Endothelial cell of umbilical vein (primary cell): ENCODE measurements around the gene AADACL2. TPM values are rescaled to one million over a fixed set of nuclear protein-coding genes. Genes with fewer than 3 reads are reported as not detected.

Source experiments
- BruUV-seq: library from RNA; stranded (reverse); fragments of 400-500 nt; replicated peaks from 2 replicates; lab custom pipeline; 2021; lab: Mats Ljungman, UMichigan
- CTCF ChIA-PET: fragments of 300-600, 350-600 bp; sonication (Branson Sonifier 250); formaldehyde crosslinking; loops from one replicate; lab custom pipeline; 2021; ENCODE audit warnings: antibody characterized with exemption, inconsistent platforms; lab: Charles Lee
- POLR2A ChIA-PET: fragments of 300-600, 350-600 bp; sonication (Branson Sonifier 250); formaldehyde crosslinking; loops from one replicate; lab custom pipeline; 2021; ENCODE audit warnings: antibody characterized with exemption, inconsistent platforms; lab: Charles Lee
- DNase-seq: peaks from one replicate; pipeline ENCODE4 v3.0.0-alpha.2; 2011; ENCODE audit warnings: low read depth, low spot score
- FAIRE-seq: peaks from 2 replicates; lab custom pipeline; 2011; peaks lifted over from hg19 to GRCh38; lab: Jason Lieb, UNC
- H2AFZ ChIP-seq: 2 replicates; pipeline ENCODE4 v1.6.0; 2012; ENCODE audit warnings: low read depth, low read length, control low read depth, inconsistent platforms
- H3K27ac ChIP-seq: 2 replicates; pipeline ENCODE4 v1.5.1; 2011; ENCODE audit warnings: low read depth, mild to moderate bottlenecking, control low read depth, low read length, moderate library complexity; ENCODE audit not compliant: insufficient read depth
- H3K27me3 ChIP-seq, 2 experiments: 2 replicates each; pipeline versions ENCODE4 v1.6.0 to v1.6.1; 2011; ENCODE audit warnings: low read length in 2 of 2, mixed read lengths in 1 of 2; ENCODE audit not compliant: control insufficient read depth in 2 of 2, insufficient read depth in 2 of 2
- H3K36me3 ChIP-seq, 2 experiments: 2 replicates in 1 of 2; 3 replicates in 1 of 2; pipeline ENCODE4 v1.5.1; 2011; ENCODE audit warnings: low read length in 2 of 2, mild to moderate bottlenecking in 1 of 2, moderate library complexity in 1 of 2; ENCODE audit not compliant: control insufficient read depth in 2 of 2, insufficient read depth in 2 of 2; ENCODE audit errors: extremely low read depth in 1 of 2
- H3K4me1 ChIP-seq: 3 replicates; pipeline ENCODE4 v1.5.1; 2011; ENCODE audit warnings: mild to moderate bottlenecking, low read length; ENCODE audit not compliant: control insufficient read depth, insufficient read depth; ENCODE audit errors: extremely low read depth
- H3K4me2 ChIP-seq: 2 replicates; pipeline ENCODE4 v1.6.1; 2011; ENCODE audit warnings: low read length, control low read depth, mixed read lengths; ENCODE audit not compliant: insufficient read depth
- H3K4me3 ChIP-seq, 3 experiments: fragments of 200-600 bp in 1 of 3; sonication (generic), shearing (Covaris generic) in 1 of 3; replicated peaks in 1 of 3; 2 replicates each; pipeline ENCODE4 v1.5.1; 2011 to 2016; ENCODE audit warnings: control low read depth in 3 of 3, low read length in 3 of 3, mild to moderate bottlenecking in 2 of 3, inconsistent platforms in 1 of 3, low read depth in 1 of 3, moderate library complexity in 1 of 3; ENCODE audit not compliant: insufficient read depth in 1 of 3
- H3K79me2 ChIP-seq: 2 replicates; pipeline ENCODE4 v1.6.0; 2012; ENCODE audit warnings: low read length, inconsistent platforms; ENCODE audit not compliant: control insufficient read depth, insufficient read depth
- H3K9ac ChIP-seq: replicated peaks from 2 replicates; pipeline ENCODE3; 2011; ENCODE audit warnings: low read length, control low read depth; ENCODE audit not compliant: insufficient read depth; ENCODE audit errors: extremely low read depth
- H3K9me1 ChIP-seq: replicated peaks from 3 replicates; pipeline ENCODE4 v1.6.0; 2011; ENCODE audit warnings: mild to moderate bottlenecking, low read length; ENCODE audit not compliant: control insufficient read depth, insufficient read depth; ENCODE audit errors: extremely low read depth
- H3K9me3 ChIP-seq: replicated peaks from 2 replicates; pipeline ENCODE4 v1.5.1; 2012; ENCODE audit warnings: low read length, inconsistent platforms; ENCODE audit not compliant: control insufficient read depth, insufficient read depth
- H4K20me1 ChIP-seq: replicated peaks from 2 replicates; pipeline ENCODE3; 2011; ENCODE audit warnings: mild to moderate bottlenecking, low read length; ENCODE audit not compliant: control insufficient read depth, insufficient read depth; ENCODE audit errors: extremely low read depth
- GATA2 ChIP-seq: IDR thresholded peaks from 2 replicates; pipeline ENCODE4 v1.7.0; 2011; ENCODE audit warnings: low read depth, mild to moderate bottlenecking, moderate library complexity, mixed read lengths, low read length; ENCODE audit not compliant: insufficient read length, insufficient read depth
- MAX ChIP-seq: IDR thresholded peaks from 2 replicates; pipeline ENCODE4 v1.6.1; 2011; ENCODE audit not compliant: insufficient read depth, insufficient read length
- MYC ChIP-seq: IDR thresholded peaks from one replicate; pipeline ENCODE4 v1.6.1; 2011; ENCODE audit warnings: mild to moderate bottlenecking, low read depth, low read length
- POLR2AphosphoS5 ChIP-seq: IDR thresholded peaks from 2 replicates; pipeline ENCODE4 v1.6.1; 2012; ENCODE audit warnings: low read depth, mild to moderate bottlenecking, control low read depth, low read length, moderate library complexity; ENCODE audit not compliant: insufficient read depth
- dilution Hi-C: fragments of 300-500 bp; cut with MboI; formaldehyde crosslinking; loops from one replicate; pipeline ENCODE4 v1.15.0; 2019; ENCODE audit warnings: low sequenced_read_pairs; ENCODE audit not compliant: extremely low pct_ligation_motif_present
- intact Hi-C: fragments of 100-400 bp; cut with micrococcal nuclease; formaldehyde crosslinking; loops from one replicate; pipeline ENCODE4 v1.10.0; 2022
- polyA plus RNA-seq, 4 experiments: library from polyadenylated mRNA; depleted of rRNA in 3 of 4; stranded (reverse) in 3 of 4; unstranded in 1 of 4; fragments of >200 nt; gene quantifications; 2 replicates each; pipeline versions ENCODE4 v1.2.1 to v1.2.3, GENCODE V29; 2011 to 2012; ENCODE audit warnings: missing spikeins in 1 of 4
- total RNA-seq: library from RNA; stranded (reverse); gene quantifications from 2 replicates; pipeline ENCODE4 v1.2.3, GENCODE V29; 2021
- TF ChIP-seq, protein P1 (sequence below), 2 donors: IDR thresholded peaks; 1 replicate in 1 of 2; 2 replicates in 1 of 2; pipeline ENCODE4 v1.5.1; 2011; ENCODE audit warnings: low read length in 2 of 2, mild to moderate bottlenecking in 2 of 2, moderate library complexity in 2 of 2, control low read depth in 1 of 2, inconsistent platforms in 1 of 2, low read depth in 1 of 2; ENCODE audit not compliant: insufficient read depth in 1 of 2; ENCODE audit errors: extremely low read depth in 1 of 2

Gene AADACL2
- total and polyA plus RNA-seq, 2 donors (not counting 3 experiments of a cell fraction or from before 2014, with no cell fraction given), result not detected

GRCh38 chr3:151772825-151773480 lies 39.2 kb downstream of the AADACL2 start:
- no peak for FAIRE-seq
- CTCF ChIA-PET, result interaction anchor here (1.2 kb wide), 1 partner anchor 146 kb away, joined by 3 read pairs; no protein-coding TSS in a partner anchor
- Histone ChIP-seq H3K9ac (no peak overlapping the region), H3K36me3 (no peaks in the 10 kb centered on the region), H4K20me1 (no peaks in the 10 kb centered on the region), H3K9me3 (no peaks in the 10 kb centered on the region), H2AFZ (no peak overlapping the region), H3K79me2 (peaks cover 3% of the 10 kb centered on the region), H3K4me1 (peaks cover 43% of the 10 kb centered on the region), H3K4me2 (no peak overlapping the region), H3K4me3 (no peak overlapping the region), H3K9me1 (no peaks in the 10 kb centered on the region), H3K27me3 (no peaks in the 10 kb centered on the region), H3K27ac (no peak overlapping the region)
- no TSS peak for BruUV-seq
- TF ChIP-seq, protein P1, sequence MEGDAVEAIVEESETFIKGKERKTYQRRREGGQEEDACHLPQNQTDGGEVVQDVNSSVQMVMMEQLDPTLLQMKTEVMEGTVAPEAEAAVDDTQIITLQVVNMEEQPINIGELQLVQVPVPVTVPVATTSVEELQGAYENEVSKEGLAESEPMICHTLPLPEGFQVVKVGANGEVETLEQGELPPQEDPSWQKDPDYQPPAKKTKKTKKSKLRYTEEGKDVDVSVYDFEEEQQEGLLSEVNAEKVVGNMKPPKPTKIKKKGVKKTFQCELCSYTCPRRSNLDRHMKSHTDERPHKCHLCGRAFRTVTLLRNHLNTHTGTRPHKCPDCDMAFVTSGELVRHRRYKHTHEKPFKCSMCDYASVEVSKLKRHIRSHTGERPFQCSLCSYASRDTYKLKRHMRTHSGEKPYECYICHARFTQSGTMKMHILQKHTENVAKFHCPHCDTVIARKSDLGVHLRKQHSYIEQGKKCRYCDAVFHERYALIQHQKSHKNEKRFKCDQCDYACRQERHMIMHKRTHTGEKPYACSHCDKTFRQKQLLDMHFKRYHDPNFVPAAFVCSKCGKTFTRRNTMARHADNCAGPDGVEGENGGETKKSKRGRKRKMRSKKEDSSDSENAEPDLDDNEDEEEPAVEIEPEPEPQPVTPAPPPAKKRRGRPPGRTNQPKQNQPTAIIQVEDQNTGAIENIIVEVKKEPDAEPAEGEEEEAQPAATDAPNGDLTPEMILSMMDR (IDR thresholded peaks at IDR 0.05; ENCODE audit: extremely low read depth in 1 of 2, insufficient read depth in 1 of 2, low read depth in 1 of 2, low read length in 2 of 2), result no peak
- TF ChIP-seq POLR2AphosphoS5, result no peak
- dilution Hi-C loops, result no loop called here
- POLR2A ChIA-PET, result no interaction called here
- no peak for DNase-seq
- intact Hi-C loops, result loop anchor here (5.0 kb wide), 1 partner anchor 1011 kb away; the partner anchor contains the start of gene SIAH2

- ChIA-PET POLR2A (no interaction called here), CTCF (interaction anchor here (1.2 kb wide), 1 partner anchor 144 kb away, joined by 3 read pairs; no protein-coding TSS in a partner anchor)
- FAIRE-seq, result no peak
- Histone ChIP-seq H3K4me3 (no peak overlapping the region), H3K4me1 (peaks cover 30% of the 10 kb centered on the region), H3K9me1 (no peaks in the 10 kb centered on the region), H3K27ac (no peak overlapping the region), H4K20me1 (no peaks in the 10 kb centered on the region), H3K9me3 (no peaks in the 10 kb centered on the region), H3K79me2 (peaks cover 3% of the 10 kb centered on the region), H3K27me3 (no peaks in the 10 kb centered on the region), H3K9ac (no peak overlapping the region), H2AFZ (no peak overlapping the region), H3K36me3 (no peaks in the 10 kb centered on the region), H3K4me2 (no peak overlapping the region)
- no peak for TF ChIP-seq MAX
- TF ChIP-seq POLR2AphosphoS5, result no peak
- no peak for TF ChIP-seq GATA2
- TF ChIP-seq MYC, result no peak
- TF ChIP-seq, protein P1 (IDR thresholded peaks at IDR 0.05; ENCODE audit: extremely low read depth in 1 of 2, insufficient read depth in 1 of 2, low read depth in 1 of 2, low read length in 2 of 2), result no peak
- no TSS peak for BruUV-seq
- DNase-seq, result no peak
- intact Hi-C loops, result loop anchor here (5.0 kb wide), 1 partner anchor 1012 kb away; the partner anchor contains the start of gene SIAH2
- dilution Hi-C loops, result no loop called here
These were observed 40.5 kb downstream of the AADACL2 start for GRCh38 chr3:151774235-151774634.
